ENCODE results near the gene ST6GAL2.

ST6GAL2 gene

GRCh38 chr2:106863387-106863786, 22.6 kb downstream of the ST6GAL2 start:
- DNase-seq (ENCODE audit: low spot score) = no peak

- no peak for DNase-seq (ENCODE audit: low spot score)
Measured at GRCh38 chr2:106859498-106859897, 26.5 kb downstream of the ST6GAL2 start.

- DNase-seq (ENCODE audit: low spot score) = no peak
Measured at GRCh38 chr2:106858810-106859209, 27.2 kb downstream of the ST6GAL2 start.

- no peak for DNase-seq (ENCODE audit: low spot score)
Measured at GRCh38 chr2:106857882-106858478, 28.0 kb downstream of the ST6GAL2 start.

GRCh38 chr2:106853631-106854030, 32.3 kb downstream of the ST6GAL2 start:
- DNase-seq (ENCODE audit: low spot score) = no peak

GRCh38 chr2:106851881-106852501, 34.0 kb downstream of the ST6GAL2 start:
- peak; percentile 68 for DNase-seq (ENCODE audit: low spot score)

- no peak for DNase-seq (ENCODE audit: low spot score)
Measured at GRCh38 chr2:106851087-106851874, 34.7 kb downstream of the ST6GAL2 start.

- no peak for DNase-seq (ENCODE audit: low spot score)
Measured at GRCh38 chr2:106849253-106849652, 36.7 kb downstream of the ST6GAL2 start.

- no peak for DNase-seq (ENCODE audit: low spot score)
Measured at GRCh38 chr2:106847366-106847765, 38.6 kb downstream of the ST6GAL2 start.

- no peak for DNase-seq (ENCODE audit: low spot score)
Measured at GRCh38 chr2:106845716-106846115, 40.3 kb downstream of the ST6GAL2 start.

- no peak for DNase-seq (ENCODE audit: low spot score)
Measured at GRCh38 chr2:106843910-106844250, 42.1 kb downstream of the ST6GAL2 start.

GRCh38 chr2:106843001-106843909, 42.7 kb downstream of the ST6GAL2 start:
- DNase-seq (ENCODE audit: low spot score) = no peak

GRCh38 chr2:106841886-106842645, 43.9 kb downstream of the ST6GAL2 start:
- DNase-seq (ENCODE audit: low spot score) = no peak

GRCh38 chr2:106840818-106841217, 45.1 kb downstream of the ST6GAL2 start:
- DNase-seq (ENCODE audit: low spot score) = no peak

- DNase-seq (ENCODE audit: low spot score) = peak; percentile 70
Measured at GRCh38 chr2:106839849-106840595, 45.9 kb downstream of the ST6GAL2 start.

GRCh38 chr2:106833256-106833655, 52.7 kb downstream of the ST6GAL2 start:
- DNase-seq (ENCODE audit: low spot score) = no peak

- DNase-seq (ENCODE audit: low spot score) = no peak
Measured at GRCh38 chr2:106831816-106832569, 54.0 kb downstream of the ST6GAL2 start.

GRCh38 chr2:106831241-106831640, 54.7 kb downstream of the ST6GAL2 start:
- DNase-seq (ENCODE audit: low spot score) = no peak

GRCh38 chr2:106830191-106830590, 55.8 kb downstream of the ST6GAL2 start:
- DNase-seq (ENCODE audit: low spot score) = no peak

- no peak for DNase-seq (ENCODE audit: low spot score)
Measured at GRCh38 chr2:106828119-106828518, 57.8 kb downstream of the ST6GAL2 start.
